ENCODE data around the gene ZFPM1.

ZFPM1 gene

GRCh38 chr16:88522276-88522949 is 69.3 kb downstream of the ZFPM1 start:
- no peak for TF ChIP-seq CTCF (conservative IDR thresholded peaks at IDR 0.05)
- TF ChIP-seq ZFX (IDR thresholded peaks at IDR 0.05): no peak
- H3K27ac ChIP-seq: no peak overlapping the region

GRCh38 chr16:88523309-88524161 is 70.5 kb downstream of the ZFPM1 start:
- H3K27ac ChIP-seq: no peak overlapping the region
- no peak for TF ChIP-seq ZFX (IDR thresholded peaks at IDR 0.05)
- no peak for TF ChIP-seq CTCF (conservative IDR thresholded peaks at IDR 0.05)

GRCh38 chr16:88524274-88524972 is 71.3 kb downstream of the ZFPM1 start:
- peak overlapping the region; percentile 17; the same call in 1 of the 2 replicates for H3K27ac ChIP-seq
- TF ChIP-seq ZFX (IDR thresholded peaks at IDR 0.05) (no peak), CTCF (conservative IDR thresholded peaks at IDR 0.05) (no peak)

- peak overlapping the region; percentile 17; the same call in 1 of the 2 replicates for H3K27ac ChIP-seq
- no peak for TF ChIP-seq CTCF (conservative IDR thresholded peaks at IDR 0.05)
- no peak for TF ChIP-seq ZFX (IDR thresholded peaks at IDR 0.05)
Measured at GRCh38 chr16:88524973-88525662, 72.0 kb downstream of the ZFPM1 start.

GRCh38 chr16:88525663-88525990 is 72.5 kb downstream of the ZFPM1 start:
- no peak for TF ChIP-seq CTCF (conservative IDR thresholded peaks at IDR 0.05)
- TF ChIP-seq ZFX (IDR thresholded peaks at IDR 0.05): no peak
- H3K27ac ChIP-seq: no peak overlapping the region; the same call in 1 of the 2 replicates

- no peak overlapping the region for H3K27ac ChIP-seq
- no peak for TF ChIP-seq CTCF (conservative IDR thresholded peaks at IDR 0.05)
- TF ChIP-seq ZFX (IDR thresholded peaks at IDR 0.05): no peak
Measured at GRCh38 chr16:88526008-88526905, 73.2 kb downstream of the ZFPM1 start.
